KMS-11 (cell line): ENCODE data around the gene TMEM203.

Source experiments
- H2AFZ ChIP-seq: fragments of 200-600 bp; sonication (generic); 2 replicates; pipeline ENCODE4 v1.6.1; 2016; ENCODE audit warnings: antibody characterized with exemption, mixed run types, low read depth
- H3K27ac ChIP-seq: fragments of 200-600 bp; sonication (generic); 2 replicates; pipeline ENCODE4 v1.6.1; 2016; ENCODE audit warnings: mild to moderate bottlenecking, mixed run types
- H3K27me3 ChIP-seq: fragments of 200-600 bp; sonication (generic); 2 replicates; pipeline ENCODE4 v1.6.1; 2017; ENCODE audit warnings: mild to moderate bottlenecking, low read depth, mixed run types, moderate library complexity; ENCODE audit not compliant: insufficient read depth
- H3K36me3 ChIP-seq: fragments of 200-600 bp; sonication (generic); 2 replicates; pipeline ENCODE4 v1.6.1; 2017; ENCODE audit warnings: mild to moderate bottlenecking, mixed run types; ENCODE audit not compliant: insufficient read depth
- H3K4me1 ChIP-seq: fragments of 200-600 bp; sonication (generic); 2 replicates; pipeline ENCODE4 v1.6.1; 2016; ENCODE audit warnings: mild to moderate bottlenecking, low read depth, mixed run types; ENCODE audit not compliant: poor library complexity, severe bottlenecking
- H3K4me2 ChIP-seq: fragments of 200-600 bp; sonication (generic); 2 replicates; pipeline ENCODE4 v1.7.0; 2016; ENCODE audit warnings: mild to moderate bottlenecking, mixed run types
- H3K4me3 ChIP-seq: fragments of 200-600 bp; sonication (generic); IDR thresholded peaks from 2 replicates; pipeline ENCODE4 v1.6.1; 2017; ENCODE audit warnings: low read depth, low read length, mixed read lengths; ENCODE audit not compliant: insufficient read depth
- H3K79me2 ChIP-seq: fragments of 200-600 bp; sonication (generic); 2 replicates; pipeline ENCODE4 v1.6.1; 2016; ENCODE audit warnings: low read depth, mixed run types; ENCODE audit not compliant: insufficient read depth
- H3K9ac ChIP-seq: fragments of 200-600 bp; sonication (generic); 2 replicates; pipeline ENCODE4 v1.6.1; 2016; ENCODE audit warnings: mild to moderate bottlenecking, mixed run types
- H4K20me1 ChIP-seq: fragments of 200-600 bp; sonication (generic); 2 replicates; pipeline ENCODE4 v1.6.1; 2016; ENCODE audit warnings: mild to moderate bottlenecking, mixed run types; ENCODE audit not compliant: insufficient read depth
- CTCF ChIP-seq: fragments of 200-600 bp; sonication (generic); conservative IDR thresholded peaks from 2 replicates; pipeline ENCODE4 v1.6.1; 2017; ENCODE audit warnings: low read depth, mild to moderate bottlenecking, antibody characterized with exemption, low read length, moderate library complexity, mixed read lengths

Gene TMEM203

GRCh38 chr9:137252555-137253506 lies 47.4 kb upstream of the TMEM203 start:
- no peak for TF ChIP-seq CTCF
- Histone ChIP-seq H3K4me3 (no peak overlapping the region), H3K27ac (no peak overlapping the region), H3K27me3 (no peaks in the 10 kb centered on the region), H3K36me3 (no peaks in the 10 kb centered on the region), H2AFZ (no peak overlapping the region), H3K79me2 (peaks cover 13% of the 10 kb centered on the region), H3K4me1 (peaks cover 17% of the 10 kb centered on the region), H3K9ac (no peak overlapping the region), H4K20me1 (no peaks in the 10 kb centered on the region), H3K4me2 (no peak overlapping the region)

DNA sequence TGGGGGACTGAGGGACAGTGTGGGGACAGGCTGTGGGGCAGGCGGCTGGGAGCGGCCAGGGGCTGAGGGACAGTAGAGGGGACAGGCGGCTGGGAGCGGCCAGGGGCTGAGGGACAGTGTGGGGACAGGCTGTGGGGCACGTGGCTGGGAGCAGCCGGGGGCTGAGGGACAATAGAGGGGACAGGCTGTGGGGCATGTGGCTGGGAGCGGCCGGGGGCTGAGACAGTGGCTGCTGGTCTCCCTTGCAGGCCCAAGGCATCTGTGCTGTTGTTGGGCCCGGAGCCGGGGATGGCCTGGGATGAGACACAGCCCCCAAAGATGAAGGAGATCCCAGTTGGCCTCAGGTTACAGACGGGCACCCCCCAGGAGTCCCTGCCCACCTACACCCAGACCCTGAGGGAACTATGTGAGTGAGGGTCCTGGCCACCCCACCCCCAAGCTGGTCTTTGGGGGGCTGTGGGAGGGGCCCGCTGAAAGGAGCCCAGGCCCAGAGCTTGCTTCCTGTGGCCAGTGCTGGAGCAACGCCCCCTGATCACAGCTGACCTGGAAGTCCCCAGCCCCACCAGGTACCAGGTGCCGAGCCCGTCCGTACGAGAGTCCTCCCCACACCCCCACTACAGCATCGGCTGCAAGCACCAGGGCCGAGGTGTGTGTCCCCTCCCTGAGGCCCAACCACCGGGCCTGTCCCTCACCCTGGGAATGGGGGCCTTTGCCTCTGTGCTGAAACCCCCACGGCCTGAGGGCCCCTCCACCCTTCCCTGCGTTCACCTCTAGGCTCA lies 46.2 kb upstream of the TMEM203 start:
- no peaks in the 10 kb centered on the region for H3K27me3 ChIP-seq
- H3K4me2 ChIP-seq, result no peak overlapping the region
- no peak for TF ChIP-seq CTCF
- no peak overlapping the region for H3K27ac ChIP-seq
- peaks cover 15% of the 10 kb centered on the region for H3K4me1 ChIP-seq
- no peaks in the 10 kb centered on the region for H4K20me1 ChIP-seq
- H3K9ac ChIP-seq, result no peak overlapping the region
- peaks cover 10% of the 10 kb centered on the region for H3K79me2 ChIP-seq
- no peaks in the 10 kb centered on the region for H3K36me3 ChIP-seq
- no peak overlapping the region for H3K4me3 ChIP-seq
- no peak overlapping the region for H2AFZ ChIP-seq

DNA sequence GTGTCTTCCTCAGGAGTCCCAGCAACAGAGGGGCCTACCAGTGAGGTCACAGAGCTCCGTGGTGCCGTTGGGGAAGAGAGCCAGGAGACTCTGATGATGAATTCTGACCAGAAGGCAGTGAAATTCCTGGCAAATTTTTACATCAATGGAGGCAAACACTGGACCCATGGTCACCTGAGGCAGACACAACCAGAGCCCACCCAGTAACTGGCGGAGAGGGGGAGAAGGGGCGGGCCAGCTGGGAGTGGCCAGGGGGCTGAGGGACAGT lies 45.7 kb upstream of the TMEM203 start, which contains the start of gene STPG3:
Gene STPG3, plus strand, starts transcription at position 93 of the 268 bp plus-strand sequence. Its CDS starts 1 bp downstream, at position 94.
- Histone ChIP-seq H3K79me2 (peaks cover 5% of the 10 kb centered on the region), H3K4me1 (peaks cover 9% of the 10 kb centered on the region), H3K4me2 (no peak within 1 kb of the TSS), H3K4me3 (no peak within 1 kb of the TSS), H3K27ac (no peak within 1 kb of the TSS), H2AFZ (no peak within 1 kb of the TSS), H3K36me3 (no peaks in the 10 kb centered on the region), H4K20me1 (no peaks in the 10 kb centered on the region), H3K27me3 (no peaks in the 10 kb centered on the region), H3K9ac (no peak within 1 kb of the TSS)
- TF ChIP-seq CTCF, result no peak

- no peaks in the 10 kb centered on the region for H4K20me1 ChIP-seq
- no peak for TF ChIP-seq CTCF
- H3K4me2 ChIP-seq, result no peak overlapping the region
- H3K4me1 ChIP-seq, result peaks cover 8% of the 10 kb centered on the region
- no peak overlapping the region for H3K9ac ChIP-seq
- H2AFZ ChIP-seq, result no peak overlapping the region
- no peaks in the 10 kb centered on the region for H3K27me3 ChIP-seq
- no peak overlapping the region for H3K4me3 ChIP-seq
- H3K79me2 ChIP-seq, result no peaks in the 10 kb centered on the region
- H3K36me3 ChIP-seq, result no peaks in the 10 kb centered on the region
- no peak overlapping the region for H3K27ac ChIP-seq
Observed at GRCh38 chr9:137250329-137251193, 45.1 kb upstream of the TMEM203 start.
